ENCODE results near the gene SYNC. TPM values are rescaled to one million over a fixed set of nuclear protein-coding genes. Genes with fewer than 3 reads are reported as not detected.
A peak's percentile ranks its signal among the peaks of the same experiment; 100 is the strongest.

The SYNC gene
- total and polyA plus RNA-seq, 9 of the 15 experiments (the other 6 are each of a cell fraction or from before 2014, with no cell fraction given), result 0.49 to 1.1 (median 0.87) TPM

GRCh38 chr1:32696041-32696440 is 6.5 kb downstream of the SYNC start:
- FAIRE-seq, result no peak
- Histone ChIP-seq H2AFZ (ENCODE audit: low read depth, low read length) (peak overlapping the region; percentile 94), H3K4me3 (no peak overlapping the region), H4K20me1 (replicated peaks; ENCODE audit: control insufficient read depth, insufficient read depth, low read length) (no peaks in the 10 kb centered on the region), H3K27me3 (ENCODE audit: control insufficient read depth in 2 of 2, insufficient read depth in 2 of 2, low read length in 2 of 2) (no peaks in the 10 kb centered on the region), H3K9me3 (replicated peaks; ENCODE audit: control insufficient read depth, insufficient read depth, low read depth, low read length) (no peaks in the 10 kb centered on the region), H3K79me2 (ENCODE audit: control insufficient read depth, insufficient read depth, low read length) (no peaks in the 10 kb centered on the region), H3K4me1 (replicated peaks in 1 of 2; ENCODE audit: control insufficient read depth in 2 of 2, insufficient read depth in 2 of 2, low read length in 2 of 2) (peaks cover 14 to 19% of the 10 kb centered on the region in 2 experiments), H3K9ac (ENCODE audit: insufficient read depth in 1 of 2, low read depth in 2 of 2, low read length in 2 of 2) (no peak overlapping the region), H3K9me1 (ENCODE audit: control insufficient read depth, insufficient read depth, low read length) (no peaks in the 10 kb centered on the region), H3K27ac (ENCODE audit: extremely low read depth, low read depth, low read length) (no peak overlapping the region), H3K36me3 (ENCODE audit: control insufficient read depth, insufficient read depth, low read length) (no peaks in the 10 kb centered on the region), H3K4me2 (ENCODE audit: insufficient read depth, low read length) (no peak overlapping the region)
- no peak for DNase-seq (ENCODE audit: extremely low read depth in 1 of 4, low spot score in 3 of 4)
- no TSS peak for BruUV-seq (replicated peaks)
- CTCF ChIA-PET (ENCODE audit: low intra/inter-chr PET ratio), result no interaction called here
- intact Hi-C loops (cut with micrococcal nuclease), result loop anchor here (10.0 kb wide), 1 partner anchor 171 kb away; no protein-coding TSS in a partner anchor
- WGBS (ENCODE audit: insufficient coverage, low coverage, missing lambda C conversion rate), result 76% methylated on average over 9 of the region's 9 CpGs
- in situ Hi-C loops (cut with MboI), result no loop called here
- POLR2A ChIA-PET, result interaction anchor here (1.4 to 1.5 kb wide), 2 partner anchors 9 to 80 kb away, joined by 4 read pairs; no protein-coding TSS in a partner anchor
- ATAC-seq, result peak; percentile 24
- TF ChIP-seq ZMIZ1 (IDR thresholded peaks at IDR 0.05; ENCODE audit: low read depth in 2 of 2, low read length in 2 of 2) (no peak), ZNF316 (IDR thresholded peaks at IDR 0.05) (no peak), ZNF347 (CRISPR knock-in tag; IDR thresholded peaks at IDR 0.05; ENCODE audit: low read depth) (no peak), NCOR1 (IDR thresholded peaks at IDR 0.05) (no peak), GATAD2A (IDR thresholded peaks at IDR 0.05) (no peak), HCFC1 (IDR thresholded peaks at IDR 0.05; ENCODE audit: low read depth, low read length) (no peak), ZNF408 (CRISPR knock-in tag; IDR thresholded peaks at IDR 0.05; ENCODE audit: low read depth) (no peak), MGA (IDR thresholded peaks at IDR 0.05) (no peak), XRCC5 (IDR thresholded peaks at IDR 0.05; ENCODE audit: low read depth, low read length) (no peak)

All from K562 (cell line).